ES-I3 (cell line): ENCODE data around the gene USB1.

Experiments used
- H3K36me3 ChIP-seq: 2 replicates; pipeline ENCODE4 v1.6.1; 2013; ENCODE audit warnings: mild to moderate bottlenecking, low read length, control low read depth, moderate library complexity; ENCODE audit not compliant: insufficient read depth
- H3K4me1 ChIP-seq: 2 replicates; pipeline ENCODE4 v1.6.1; 2013; ENCODE audit warnings: mild to moderate bottlenecking, control low read depth, low read length; ENCODE audit not compliant: insufficient read depth
- H3K9ac ChIP-seq: 2 replicates; pipeline ENCODE4 v1.6.1; 2013; ENCODE audit warnings: low read depth, mild to moderate bottlenecking, low read length, moderate library complexity
- H3K9me3 ChIP-seq: 2 replicates; pipeline ENCODE4 v1.6.1; 2013; ENCODE audit warnings: mild to moderate bottlenecking, low read length, moderate library complexity; ENCODE audit not compliant: control insufficient read depth, insufficient read depth

Gene USB1

DNA sequence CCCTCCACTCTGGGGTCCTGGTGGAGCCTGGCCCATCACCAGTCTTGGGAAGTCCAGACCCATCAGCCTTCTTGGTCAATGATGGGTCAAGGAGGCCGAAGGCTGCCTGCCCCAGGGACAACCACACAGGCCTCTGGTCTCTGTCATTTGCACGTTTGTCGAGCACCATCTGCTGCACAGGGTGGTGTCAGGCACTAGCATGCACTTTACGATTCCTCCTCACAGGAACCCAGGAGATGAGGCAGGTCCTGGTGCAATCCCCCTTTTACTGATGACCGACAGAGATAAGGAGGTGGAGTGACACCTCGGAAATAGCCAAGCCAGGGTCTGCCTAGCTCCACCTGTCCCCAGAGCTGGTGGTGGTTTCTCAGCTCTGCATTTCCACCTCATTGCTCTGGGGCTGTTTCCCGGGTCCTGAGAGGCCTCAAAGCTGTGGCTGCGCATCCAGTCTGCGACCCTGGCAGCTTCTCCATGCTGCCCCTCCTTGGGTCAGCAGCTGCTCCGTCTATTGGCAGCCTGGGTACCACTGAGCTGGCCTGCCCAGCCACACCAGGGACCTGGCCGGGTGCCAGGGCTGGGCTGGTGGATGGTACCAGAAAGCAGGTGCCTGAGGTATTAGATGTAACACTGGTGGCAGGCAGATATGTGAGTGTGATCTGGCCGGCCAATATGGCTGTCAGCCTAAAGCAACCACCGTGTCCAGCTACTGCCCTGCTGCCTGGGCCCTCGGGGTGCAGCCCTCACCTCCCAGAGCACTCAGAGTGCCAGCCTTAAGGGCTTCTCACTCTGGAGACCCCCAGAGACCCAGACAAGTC is 34.4 kb downstream of the USB1 start:
- no peaks in the 10 kb centered on the region for H3K9me3 ChIP-seq
- H3K4me1 ChIP-seq, result no peaks in the 10 kb centered on the region; the same call in 1 of the 2 replicates
- H3K36me3 ChIP-seq, result peaks cover 5% of the 10 kb centered on the region
- no peak overlapping the region for H3K9ac ChIP-seq

GRCh38 chr16:58036943-58037342 is 35.7 kb downstream of the USB1 start:
- Histone ChIP-seq H3K36me3 (peaks cover 7% of the 10 kb centered on the region), H3K9ac (no peak overlapping the region), H3K4me1 (no peaks in the 10 kb centered on the region; the same call in 1 of the 2 replicates), H3K9me3 (no peaks in the 10 kb centered on the region)

GRCh38 chr16:58037365-58038057 is 36.3 kb downstream of the USB1 start:
- Histone ChIP-seq H3K9ac (no peak overlapping the region), H3K36me3 (peaks cover 7% of the 10 kb centered on the region), H3K9me3 (no peaks in the 10 kb centered on the region), H3K4me1 (no peaks in the 10 kb centered on the region; the same call in 1 of the 2 replicates)

DNA sequence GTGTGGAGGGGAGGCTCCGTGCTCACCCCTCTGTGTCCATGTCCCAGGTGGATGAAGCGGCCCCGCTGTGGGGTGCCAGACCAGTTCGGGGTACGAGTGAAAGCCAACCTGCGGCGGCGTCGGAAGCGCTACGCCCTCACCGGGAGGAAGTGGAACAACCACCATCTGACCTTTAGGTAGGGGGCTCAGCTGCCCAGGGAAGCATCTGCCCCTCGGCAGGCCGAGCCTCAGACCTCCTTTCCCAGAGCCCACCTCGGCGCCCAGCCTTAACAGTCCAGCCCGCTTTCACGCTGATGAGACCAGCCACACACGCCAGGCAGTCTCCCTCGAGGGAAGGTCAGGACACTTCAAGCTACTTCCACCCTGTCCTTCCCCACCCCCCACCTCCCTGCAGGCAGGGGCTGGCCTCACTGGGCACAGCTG is 37.0 kb downstream of the USB1 start:
- H3K9ac ChIP-seq, result no peak overlapping the region
- no peaks in the 10 kb centered on the region for H3K9me3 ChIP-seq
- H3K4me1 ChIP-seq, result no peaks in the 10 kb centered on the region; the same call in 1 of the 2 replicates
- H3K36me3 ChIP-seq, result peaks cover 7% of the 10 kb centered on the region

GRCh38 chr16:58039829-58040495 is 38.8 kb downstream of the USB1 start:
- Histone ChIP-seq H3K9me3 (no peaks in the 10 kb centered on the region), H3K4me1 (no peaks in the 10 kb centered on the region), H3K9ac (no peak overlapping the region), H3K36me3 (peaks cover 7% of the 10 kb centered on the region)

- Histone ChIP-seq H3K4me1 (no peaks in the 10 kb centered on the region), H3K9ac (no peak overlapping the region), H3K36me3 (peaks cover 7% of the 10 kb centered on the region), H3K9me3 (no peaks in the 10 kb centered on the region)
Observed at GRCh38 chr16:58040496-58040846, 39.3 kb downstream of the USB1 start.

GRCh38 chr16:58040945-58041627 is 39.9 kb downstream of the USB1 start:
- Histone ChIP-seq H3K4me1 (no peaks in the 10 kb centered on the region), H3K36me3 (peaks cover 7% of the 10 kb centered on the region), H3K9me3 (no peaks in the 10 kb centered on the region), H3K9ac (no peak overlapping the region)

DNA sequence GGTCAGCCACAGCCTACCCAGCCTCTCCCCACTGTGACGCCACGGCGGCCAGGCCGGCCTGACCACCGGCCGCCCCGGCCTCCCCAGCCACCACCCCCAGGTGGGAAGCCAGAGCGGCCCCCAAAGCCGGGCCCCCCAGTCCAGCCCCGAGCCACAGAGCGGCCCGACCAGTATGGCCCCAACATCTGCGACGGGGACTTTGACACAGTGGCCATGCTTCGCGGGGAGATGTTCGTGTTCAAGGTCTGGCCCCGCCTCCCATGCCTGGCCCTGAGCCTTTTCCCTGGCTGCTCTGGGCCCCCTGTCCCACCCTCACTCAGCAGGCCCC is 40.4 kb downstream of the USB1 start:
- Histone ChIP-seq H3K9ac (no peak overlapping the region), H3K4me1 (no peaks in the 10 kb centered on the region), H3K9me3 (no peaks in the 10 kb centered on the region), H3K36me3 (peaks cover 7% of the 10 kb centered on the region)

- peaks cover 3% of the 10 kb centered on the region; the same call in 1 of the 2 replicates for H3K4me1 ChIP-seq
- H3K9ac ChIP-seq, result no peak overlapping the region
- no peaks in the 10 kb centered on the region for H3K9me3 ChIP-seq
- peaks cover 7% of the 10 kb centered on the region for H3K36me3 ChIP-seq
Observed at GRCh38 chr16:58042001-58042885, 41.0 kb downstream of the USB1 start.

DNA sequence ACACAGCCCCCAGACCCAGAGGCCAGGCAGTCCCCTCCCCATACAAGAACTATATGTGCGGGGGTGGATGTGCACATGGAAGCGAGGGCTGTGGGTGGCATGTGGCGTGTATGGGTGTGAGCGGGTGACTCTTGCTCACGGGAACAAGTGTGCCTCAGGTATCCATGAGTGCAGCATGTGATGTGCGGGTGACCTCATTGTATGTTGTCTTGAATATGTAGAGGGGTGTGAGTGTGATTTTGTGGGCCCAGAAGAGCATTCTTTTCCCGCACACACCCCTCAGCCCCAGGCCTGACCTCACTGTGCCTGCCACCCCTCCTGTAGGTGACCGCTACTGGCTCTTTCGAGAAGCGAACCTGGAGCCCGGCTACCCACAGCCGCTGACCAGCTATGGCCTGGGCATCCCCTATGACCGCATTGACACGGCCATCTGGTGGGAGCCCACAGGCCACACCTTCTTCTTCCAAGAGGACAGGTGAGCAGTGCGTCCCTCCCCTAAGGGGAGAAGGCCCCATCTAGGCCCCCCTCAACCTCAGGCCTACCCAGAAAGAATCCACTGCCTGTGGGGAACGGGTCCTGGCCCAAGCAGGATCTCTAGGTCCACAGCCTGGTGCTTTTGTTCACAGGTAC is 41.8 kb downstream of the USB1 start:
- Histone ChIP-seq H3K36me3 (peaks cover 7% of the 10 kb centered on the region), H3K4me1 (peaks cover 4% of the 10 kb centered on the region; the same call in 1 of the 2 replicates), H3K9me3 (no peaks in the 10 kb centered on the region), H3K9ac (no peak overlapping the region)

DNA sequence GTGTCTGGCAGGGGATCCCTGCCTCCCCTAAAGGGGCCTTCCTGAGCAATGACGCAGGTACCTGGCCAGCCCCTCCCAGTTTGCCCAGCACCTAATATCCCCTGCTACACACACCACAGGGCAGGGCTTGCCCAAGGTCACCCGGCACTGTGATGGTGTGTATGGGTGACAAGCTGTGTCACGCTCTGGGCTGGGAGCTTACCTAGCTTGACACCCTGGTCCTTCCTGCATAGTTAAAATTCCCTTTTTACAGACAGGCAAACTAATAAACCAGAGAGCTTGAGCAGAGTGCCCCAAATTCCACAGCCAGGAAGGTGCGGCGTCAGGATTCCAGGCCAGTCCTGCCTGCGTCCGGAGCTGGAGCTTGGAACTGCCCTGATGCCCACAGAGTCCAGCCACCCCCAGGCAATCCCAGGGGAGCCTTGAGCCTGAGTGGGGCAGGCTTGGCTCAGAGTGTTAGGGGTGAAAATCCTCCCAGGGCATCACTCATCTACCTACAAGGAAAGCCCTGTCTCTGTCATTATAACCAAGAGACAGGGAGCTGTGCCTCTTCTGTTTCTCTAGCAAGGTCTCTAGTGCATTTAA is 42.5 kb downstream of the USB1 start:
- Histone ChIP-seq H3K4me1 (peaks cover 4% of the 10 kb centered on the region; the same call in 1 of the 2 replicates), H3K9ac (no peak overlapping the region), H3K36me3 (peaks cover 7% of the 10 kb centered on the region)

DNA sequence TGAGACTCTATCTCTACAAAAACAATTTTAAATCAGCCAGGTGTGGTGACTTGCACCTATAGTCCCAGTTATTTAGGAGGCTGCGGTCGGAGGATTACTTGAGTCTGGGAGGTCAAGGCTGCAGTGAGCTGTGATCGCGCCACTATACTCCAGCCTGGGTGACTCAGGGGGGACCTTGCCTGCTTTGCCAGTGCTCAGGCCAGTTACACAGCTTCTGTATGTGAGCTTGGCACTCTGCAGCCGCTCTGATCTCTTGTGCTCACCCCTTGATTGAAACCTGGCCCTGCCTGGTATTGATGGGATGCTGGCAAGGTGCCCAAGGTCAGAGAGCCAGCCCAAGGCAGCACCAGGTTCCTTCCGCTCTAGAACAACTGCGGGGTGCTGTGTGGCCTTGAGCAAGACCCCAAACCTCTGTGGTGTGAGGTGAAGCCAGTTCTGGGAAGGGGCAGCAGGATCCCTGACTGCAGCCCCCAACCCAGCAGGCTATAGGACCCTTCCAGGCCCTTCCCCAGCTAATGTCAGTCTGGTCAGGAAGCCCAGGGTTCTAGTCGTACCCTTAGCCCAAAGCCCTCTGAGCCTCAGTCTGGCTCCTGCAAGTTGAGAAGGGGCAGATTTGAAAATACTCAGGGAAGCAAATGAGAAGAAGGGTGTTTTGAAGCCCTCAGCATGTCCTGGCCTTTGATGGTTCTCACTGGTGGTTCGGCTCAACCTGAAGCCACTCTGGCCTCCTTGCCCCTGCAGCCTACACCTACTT is 43.2 kb downstream of the USB1 start:
- Histone ChIP-seq H3K9ac (no peak overlapping the region), H3K9me3 (no peaks in the 10 kb centered on the region), H3K4me1 (peaks cover 4% of the 10 kb centered on the region; the same call in 1 of the 2 replicates), H3K36me3 (peaks cover 7% of the 10 kb centered on the region)

More for the DNA sequence above, 42.5 kb downstream of the USB1 start:
- no peaks in the 10 kb centered on the region for H3K9me3 ChIP-seq
